ENCODE results near the gene DPP9. TPM values are rescaled to one million over a fixed set of nuclear protein-coding genes. Genes with fewer than 3 reads are reported as not detected.
A peak's percentile ranks its signal among the peaks of the same experiment; 100 is the strongest.

The DPP9 gene
- polyA plus RNA-seq, 6 donors from 2014 or later = 15.6 to 36.0 (median 17.4) TPM

- Mint-ChIP-seq H3K36me3 (peaks cover 0 to 21% of the 10 kb centered on the region in 2 donors), H3K9me3 (no peaks in the 10 kb centered on the region), H3K27me3 (no peaks in the 10 kb centered on the region), H3K4me1 (peaks cover 0 to 5% (median 0%) of the 10 kb centered on the region in 3 donors), H3K4me3 (no peak overlapping the region), H3K27ac (no peak overlapping the region)
- DNase-seq = no peak
- ATAC-seq (ENCODE audit: low read depth in 2 of 2) = no peak
These were observed 23.6 kb downstream of the DPP9 start for GRCh38 chr19:4699826-4700692.

- H3K27ac Mint-ChIP-seq = no peak overlapping the region
- no peaks in the 10 kb centered on the region for H3K9me3 Mint-ChIP-seq
- ATAC-seq (ENCODE audit: low read depth in 2 of 2) = no peak
- peaks cover 0 to 2% (median 0%) of the 10 kb centered on the region in 3 donors for H3K4me1 Mint-ChIP-seq
- no peak overlapping the region for H3K4me3 Mint-ChIP-seq
- DNase-seq = no peak
- no peaks in the 10 kb centered on the region for H3K27me3 Mint-ChIP-seq
- peaks cover 5 to 18% of the 10 kb centered on the region in 2 donors for H3K36me3 Mint-ChIP-seq
These were observed 26.3 kb downstream of the DPP9 start for GRCh38 chr19:4697304-4697703.

- no peak for ATAC-seq (ENCODE audit: low read depth in 2 of 2)
- no peak for DNase-seq
- Mint-ChIP-seq H3K4me1 (no peaks in the 10 kb centered on the region), H3K27ac (no peak overlapping the region), H3K27me3 (no peaks in the 10 kb centered on the region), H3K4me3 (no peak overlapping the region), H3K36me3 (peaks cover 5 to 20% of the 10 kb centered on the region in 2 donors), H3K9me3 (no peaks in the 10 kb centered on the region)
These were observed 28.4 kb downstream of the DPP9 start for GRCh38 chr19:4695224-4695731.

GRCh38 chr19:4694211-4694987 lies 29.2 kb downstream of the DPP9 start:
- DNase-seq (no peak), ATAC-seq (ENCODE audit: low read depth in 2 of 2) (no peak)
- H3K4me1 Mint-ChIP-seq = no peaks in the 10 kb centered on the region
- peaks cover 5 to 22% of the 10 kb centered on the region in 2 donors for H3K36me3 Mint-ChIP-seq
- H3K9me3 Mint-ChIP-seq = no peaks in the 10 kb centered on the region
- H3K27ac Mint-ChIP-seq = peak overlapping the region in 1 of 6 donors; percentile 42
- peak overlapping the region in 1 of 8 donors; percentile 12 for H3K4me3 Mint-ChIP-seq
- H3K27me3 Mint-ChIP-seq = no peaks in the 10 kb centered on the region

GRCh38 chr19:4693471-4694121 lies 30.0 kb downstream of the DPP9 start:
- no peaks in the 10 kb centered on the region for H3K4me1 Mint-ChIP-seq
- ATAC-seq (ENCODE audit: low read depth in 2 of 2) (no peak), DNase-seq (no peak)
- H3K9me3 Mint-ChIP-seq = no peaks in the 10 kb centered on the region
- H3K36me3 Mint-ChIP-seq = peaks cover 5 to 22% of the 10 kb centered on the region in 2 donors
- H3K27ac Mint-ChIP-seq = no peak overlapping the region
- H3K4me3 Mint-ChIP-seq = no peak overlapping the region
- H3K27me3 Mint-ChIP-seq = no peaks in the 10 kb centered on the region

GRCh38 chr19:4693078-4693350 lies 30.6 kb downstream of the DPP9 start:
- DNase-seq (no peak), ATAC-seq (ENCODE audit: low read depth in 2 of 2) (no peak)
- Mint-ChIP-seq H3K9me3 (no peaks in the 10 kb centered on the region), H3K4me3 (no peak overlapping the region), H3K4me1 (no peaks in the 10 kb centered on the region), H3K27ac (no peak overlapping the region), H3K27me3 (no peaks in the 10 kb centered on the region), H3K36me3 (peaks cover 5 to 22% of the 10 kb centered on the region in 2 donors)

- Mint-ChIP-seq H3K9me3 (no peaks in the 10 kb centered on the region), H3K4me1 (no peaks in the 10 kb centered on the region), H3K27me3 (no peaks in the 10 kb centered on the region), H3K4me3 (no peak overlapping the region), H3K27ac (peak overlapping the region in 1 of 6 donors; percentile 58), H3K36me3 (peaks cover 5 to 22% of the 10 kb centered on the region in 2 donors)
- DNase-seq (no peak), ATAC-seq (ENCODE audit: low read depth in 2 of 2) (no peak)
These were observed 31.2 kb downstream of the DPP9 start for GRCh38 chr19:4692251-4693077.

GRCh38 chr19:4691373-4691772 lies 32.3 kb downstream of the DPP9 start:
- Mint-ChIP-seq H3K4me1 (no peaks in the 10 kb centered on the region), H3K9me3 (no peaks in the 10 kb centered on the region), H3K27me3 (no peaks in the 10 kb centered on the region), H3K36me3 (peaks cover 5 to 22% of the 10 kb centered on the region in 2 donors), H3K4me3 (no peak overlapping the region), H3K27ac (no peak overlapping the region)
- ATAC-seq (ENCODE audit: low read depth in 2 of 2) (no peak), DNase-seq (no peak)

- Mint-ChIP-seq H3K4me3 (no peak overlapping the region), H3K27me3 (no peaks in the 10 kb centered on the region)
These were observed 33.3 kb downstream of the DPP9 start for GRCh38 chr19:4690361-4690760.

GRCh38 chr19:4689403-4689802 lies 34.2 kb downstream of the DPP9 start:
- Mint-ChIP-seq H3K9me3 (no peaks in the 10 kb centered on the region), H3K36me3 (peaks cover 1 to 18% of the 10 kb centered on the region in 2 donors), H3K4me3 (no peak overlapping the region), H3K4me1 (no peaks in the 10 kb centered on the region), H3K27me3 (no peaks in the 10 kb centered on the region), H3K27ac (no peak overlapping the region)
- ATAC-seq (ENCODE audit: low read depth in 2 of 2) (no peak), DNase-seq (no peak)

More at GRCh38 chr19:4690361-4690760, 33.3 kb downstream of the DPP9 start:
- Mint-ChIP-seq H3K27ac (peak overlapping the region in 3 of 6 donors; percentile 40 to 69 (median 40)), H3K4me1 (no peaks in the 10 kb centered on the region), H3K36me3 (peaks cover 5 to 22% of the 10 kb centered on the region in 2 donors), H3K9me3 (no peaks in the 10 kb centered on the region)
- ATAC-seq (ENCODE audit: low read depth in 2 of 2) = no peak
- no peak for DNase-seq

- DNase-seq (no peak), ATAC-seq (ENCODE audit: low read depth in 2 of 2) (no peak)
- Mint-ChIP-seq H3K27me3 (no peaks in the 10 kb centered on the region), H3K9me3 (no peaks in the 10 kb centered on the region), H3K27ac (no peak overlapping the region), H3K36me3 (peaks cover 0 to 9% of the 10 kb centered on the region in 2 donors), H3K4me1 (peaks cover 0 to 3% (median 0%) of the 10 kb centered on the region in 3 donors), H3K4me3 (no peak overlapping the region)
These were observed 35.1 kb downstream of the DPP9 start for GRCh38 chr19:4688587-4688986.

GRCh38 chr19:4687396-4687795 lies 36.2 kb downstream of the DPP9 start:
- ATAC-seq (ENCODE audit: low read depth in 2 of 2) (no peak), DNase-seq (no peak)
- no peak overlapping the region for H3K4me3 Mint-ChIP-seq
- H3K36me3 Mint-ChIP-seq = peaks cover 0 to 8% of the 10 kb centered on the region in 2 donors
- no peak overlapping the region for H3K27ac Mint-ChIP-seq
- H3K9me3 Mint-ChIP-seq = no peaks in the 10 kb centered on the region
- H3K27me3 Mint-ChIP-seq = no peaks in the 10 kb centered on the region
- peaks cover 0 to 6% (median 0%) of the 10 kb centered on the region in 3 donors for H3K4me1 Mint-ChIP-seq

GRCh38 chr19:4686700-4687099 lies 36.9 kb downstream of the DPP9 start:
- Mint-ChIP-seq H3K4me3 (no peak overlapping the region), H3K36me3 (peaks cover 0 to 8% of the 10 kb centered on the region in 2 donors), H3K27me3 (no peaks in the 10 kb centered on the region), H3K4me1 (peaks cover 0 to 6% (median 0%) of the 10 kb centered on the region in 3 donors), H3K9me3 (no peaks in the 10 kb centered on the region), H3K27ac (peak overlapping the region in 2 of 6 donors; percentile 16 to 38)
- DNase-seq (no peak), ATAC-seq (ENCODE audit: low read depth in 2 of 2) (no peak)

Measured in naive B cell (primary cell).